Neural cell (in vitro differentiated cells): ENCODE data around the gene OTUB1. TPM values are rescaled to one million over a fixed set of nuclear protein-coding genes. Genes with fewer than 3 reads are reported as not detected.
"Not testable (repeated sequence)": the region's sequence is repeated elsewhere in the genome, so short reads cannot be mapped to it uniquely, and the experiment has no call there.

ENCODE experiments used
- H2AFZ ChIP-seq: fragments of 200-600, 300-800 bp; sonication (generic), shearing (Covaris generic); 2 replicates; pipeline ENCODE4 v1.6.0; 2014; ENCODE audit warnings: low read depth, mild to moderate bottlenecking, antibody characterized with exemption, low read length, moderate library complexity
- H3F3A ChIP-seq: fragments of 200-600 bp; shearing (Covaris generic); 2 replicates; pipeline ENCODE4 v1.6.1; 2016; ENCODE audit warnings: mild to moderate bottlenecking, moderate library complexity, mixed read lengths, antibody characterized with exemption, low read length; ENCODE audit not compliant: insufficient read depth, poor library complexity, severe bottlenecking
- H3K27ac ChIP-seq: fragments of 200-600, 300-800 bp; sonication (generic), shearing (Covaris generic); 2 replicates; pipeline ENCODE4 v1.5.1; 2014; ENCODE audit warnings: mild to moderate bottlenecking, low read length, moderate library complexity
- H3K27me3 ChIP-seq: fragments of 300-800, 200-600 bp; sonication (generic), shearing (Covaris generic); 2 replicates; pipeline ENCODE4 v1.6.0; 2014; ENCODE audit warnings: mild to moderate bottlenecking, low read depth, low read length, moderate library complexity; ENCODE audit not compliant: insufficient read depth
- H3K36me3 ChIP-seq: fragments of 300-800, 200-600 bp; sonication (generic), shearing (Covaris generic); 2 replicates; pipeline ENCODE4 v1.5.1; 2014; ENCODE audit warnings: mild to moderate bottlenecking, antibody characterized with exemption, low read length, moderate library complexity; ENCODE audit not compliant: insufficient read depth
- H3K4me2 ChIP-seq: fragments of 300-800, 200-600 bp; sonication (generic), shearing (Covaris generic); 2 replicates; pipeline ENCODE4 v1.6.0; 2014; ENCODE audit warnings: mild to moderate bottlenecking, low read length
- H3K4me3 ChIP-seq: fragments of 300-800, 200-600 bp; sonication (generic), shearing (Covaris generic); 2 replicates; pipeline ENCODE4 v1.5.1; 2014; ENCODE audit warnings: mild to moderate bottlenecking, low read length, moderate library complexity
- H3K79me2 ChIP-seq: fragments of 200-600 bp; shearing (Covaris generic); replicated peaks from 2 replicates; pipeline ENCODE4 v1.6.0; 2014; ENCODE audit warnings: mild to moderate bottlenecking, low read length, moderate library complexity; ENCODE audit not compliant: insufficient read depth
- H3K9ac ChIP-seq: fragments of 300-800, 200-600 bp; sonication (generic), shearing (Covaris generic); 2 replicates; pipeline ENCODE4 v1.6.1; 2016; ENCODE audit warnings: mild to moderate bottlenecking, low read length, mixed read lengths
- H3K9me2 ChIP-seq: fragments of 200-600 bp; shearing (Covaris generic); 2 replicates; pipeline ENCODE4 v1.6.1; 2016; ENCODE audit warnings: mild to moderate bottlenecking, low read length, mixed read lengths; ENCODE audit not compliant: insufficient read depth
- H3K9me3 ChIP-seq: fragments of 200-600, 300-800 bp; sonication (generic), shearing (Covaris generic); 2 replicates; pipeline ENCODE4 v1.6.1; 2016; ENCODE audit warnings: mild to moderate bottlenecking, mixed run types, low read length, moderate library complexity, mixed read lengths
- H4K20me1 ChIP-seq: fragments of 200-600 bp; shearing (Covaris generic); 2 replicates; pipeline ENCODE4 v1.6.1; 2016; ENCODE audit warnings: mild to moderate bottlenecking, mixed run types; ENCODE audit not compliant: insufficient read depth
- EP300 ChIP-seq: fragments of 450-650 bp; conservative IDR thresholded peaks from 2 replicates; pipeline ENCODE4 v1.6.1; 2014; ENCODE audit warnings: antibody characterized with exemption, mild to moderate bottlenecking, moderate library complexity; ENCODE audit not compliant: poor library complexity, severe bottlenecking
- EZH2 ChIP-seq: fragments of 200-600, 300-800 bp; shearing (Covaris generic), sonication (generic); IDR thresholded peaks from 2 replicates; pipeline ENCODE4 v1.6.1; 2014; ENCODE audit warnings: antibody characterized with exemption, low read length, borderline replicate concordance, mild to moderate bottlenecking; ENCODE audit not compliant: insufficient read depth, poor library complexity, severe bottlenecking
- MXI1 ChIP-seq: fragments of 450-650 bp; conservative IDR thresholded peaks from 2 replicates; pipeline ENCODE4 v1.6.1; 2014; ENCODE audit warnings: antibody characterized with exemption, mild to moderate bottlenecking; ENCODE audit not compliant: poor library complexity, severe bottlenecking
- POLR2AphosphoS5 ChIP-seq: IDR thresholded peaks from 2 replicates; pipeline ENCODE4 v1.6.1; 2012
- RAD21 ChIP-seq: fragments of 450-650 bp; conservative IDR thresholded peaks from 2 replicates; pipeline ENCODE4 v1.6.1; 2014; ENCODE audit warnings: antibody characterized with exemption, mild to moderate bottlenecking, moderate library complexity
- SMC3 ChIP-seq: fragments of 450-650 bp; conservative IDR thresholded peaks from 2 replicates; pipeline ENCODE4 v1.6.1; 2014; ENCODE audit warnings: antibody characterized with exemption, mild to moderate bottlenecking, moderate library complexity; ENCODE audit not compliant: poor library complexity
- TAF1 ChIP-seq: IDR thresholded peaks from 2 replicates; pipeline ENCODE4 v1.6.1; 2012; ENCODE audit warnings: low read depth
- polyA plus RNA-seq: library from polyadenylated mRNA; depleted of rRNA; stranded (reverse); fragments of >200 nt; gene quantifications from 2 replicates; pipeline ENCODE4 v1.2.3, GENCODE V29; 2014
- TF ChIP-seq, protein P1 (sequence below): IDR thresholded peaks from 2 replicates; pipeline ENCODE4 v1.6.1; 2012; ENCODE audit warnings: borderline replicate concordance
- TF ChIP-seq, protein P2 (sequence below): fragments of 450-650 bp; IDR thresholded peaks from 2 replicates; pipeline ENCODE4 v1.5.1; 2014; ENCODE audit warnings: antibody characterized with exemption, mild to moderate bottlenecking, moderate library complexity; ENCODE audit not compliant: poor library complexity, severe bottlenecking

Gene OTUB1
- polyA plus RNA-seq, 1 donor from 2014 or later = 103 TPM

DNA sequence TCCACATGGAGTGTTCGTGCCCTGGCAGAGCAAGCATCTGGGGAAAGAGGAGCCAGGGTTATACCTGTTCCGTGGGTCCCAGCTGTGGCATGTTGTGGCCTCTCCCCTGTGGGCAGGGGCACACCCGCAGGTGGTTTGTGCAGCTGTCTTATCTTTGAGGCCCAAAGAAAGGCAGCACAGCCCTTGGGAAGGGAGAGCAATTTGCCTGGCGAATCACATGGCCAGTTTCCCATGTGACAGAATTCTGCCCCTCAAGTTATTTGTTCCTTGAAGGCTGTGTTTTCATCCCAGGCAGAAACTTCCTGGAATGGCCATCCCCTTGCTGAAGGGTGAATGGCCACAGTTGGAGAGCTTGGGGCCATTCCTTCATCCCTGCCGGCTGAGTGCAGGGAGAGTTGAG is 28.2 kb upstream of the OTUB1 start:
- TF ChIP-seq RAD21 = no peak
- no peak for TF ChIP-seq EZH2
- TF ChIP-seq SMC3 = no peak
- TF ChIP-seq, protein P1, sequence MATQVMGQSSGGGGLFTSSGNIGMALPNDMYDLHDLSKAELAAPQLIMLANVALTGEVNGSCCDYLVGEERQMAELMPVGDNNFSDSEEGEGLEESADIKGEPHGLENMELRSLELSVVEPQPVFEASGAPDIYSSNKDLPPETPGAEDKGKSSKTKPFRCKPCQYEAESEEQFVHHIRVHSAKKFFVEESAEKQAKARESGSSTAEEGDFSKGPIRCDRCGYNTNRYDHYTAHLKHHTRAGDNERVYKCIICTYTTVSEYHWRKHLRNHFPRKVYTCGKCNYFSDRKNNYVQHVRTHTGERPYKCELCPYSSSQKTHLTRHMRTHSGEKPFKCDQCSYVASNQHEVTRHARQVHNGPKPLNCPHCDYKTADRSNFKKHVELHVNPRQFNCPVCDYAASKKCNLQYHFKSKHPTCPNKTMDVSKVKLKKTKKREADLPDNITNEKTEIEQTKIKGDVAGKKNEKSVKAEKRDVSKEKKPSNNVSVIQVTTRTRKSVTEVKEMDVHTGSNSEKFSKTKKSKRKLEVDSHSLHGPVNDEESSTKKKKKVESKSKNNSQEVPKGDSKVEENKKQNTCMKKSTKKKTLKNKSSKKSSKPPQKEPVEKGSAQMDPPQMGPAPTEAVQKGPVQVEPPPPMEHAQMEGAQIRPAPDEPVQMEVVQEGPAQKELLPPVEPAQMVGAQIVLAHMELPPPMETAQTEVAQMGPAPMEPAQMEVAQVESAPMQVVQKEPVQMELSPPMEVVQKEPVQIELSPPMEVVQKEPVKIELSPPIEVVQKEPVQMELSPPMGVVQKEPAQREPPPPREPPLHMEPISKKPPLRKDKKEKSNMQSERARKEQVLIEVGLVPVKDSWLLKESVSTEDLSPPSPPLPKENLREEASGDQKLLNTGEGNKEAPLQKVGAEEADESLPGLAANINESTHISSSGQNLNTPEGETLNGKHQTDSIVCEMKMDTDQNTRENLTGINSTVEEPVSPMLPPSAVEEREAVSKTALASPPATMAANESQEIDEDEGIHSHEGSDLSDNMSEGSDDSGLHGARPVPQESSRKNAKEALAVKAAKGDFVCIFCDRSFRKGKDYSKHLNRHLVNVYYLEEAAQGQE = no peak
- TF ChIP-seq POLR2AphosphoS5 = no peak
- no peak for TF ChIP-seq TAF1
- TF ChIP-seq EP300 = no peak
- TF ChIP-seq, protein P2, sequence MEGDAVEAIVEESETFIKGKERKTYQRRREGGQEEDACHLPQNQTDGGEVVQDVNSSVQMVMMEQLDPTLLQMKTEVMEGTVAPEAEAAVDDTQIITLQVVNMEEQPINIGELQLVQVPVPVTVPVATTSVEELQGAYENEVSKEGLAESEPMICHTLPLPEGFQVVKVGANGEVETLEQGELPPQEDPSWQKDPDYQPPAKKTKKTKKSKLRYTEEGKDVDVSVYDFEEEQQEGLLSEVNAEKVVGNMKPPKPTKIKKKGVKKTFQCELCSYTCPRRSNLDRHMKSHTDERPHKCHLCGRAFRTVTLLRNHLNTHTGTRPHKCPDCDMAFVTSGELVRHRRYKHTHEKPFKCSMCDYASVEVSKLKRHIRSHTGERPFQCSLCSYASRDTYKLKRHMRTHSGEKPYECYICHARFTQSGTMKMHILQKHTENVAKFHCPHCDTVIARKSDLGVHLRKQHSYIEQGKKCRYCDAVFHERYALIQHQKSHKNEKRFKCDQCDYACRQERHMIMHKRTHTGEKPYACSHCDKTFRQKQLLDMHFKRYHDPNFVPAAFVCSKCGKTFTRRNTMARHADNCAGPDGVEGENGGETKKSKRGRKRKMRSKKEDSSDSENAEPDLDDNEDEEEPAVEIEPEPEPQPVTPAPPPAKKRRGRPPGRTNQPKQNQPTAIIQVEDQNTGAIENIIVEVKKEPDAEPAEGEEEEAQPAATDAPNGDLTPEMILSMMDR = no peak
- no peaks in the 10 kb centered on the region for H3K9me2 ChIP-seq
- no peak overlapping the region for H3K9ac ChIP-seq
- H3K9me3 ChIP-seq = no peaks in the 10 kb centered on the region
- no peaks in the 10 kb centered on the region for H4K20me1 ChIP-seq
- no peaks in the 10 kb centered on the region for H3K27me3 ChIP-seq
- H3K27ac ChIP-seq = no peak overlapping the region
- no peaks in the 10 kb centered on the region for H3F3A ChIP-seq
- no peak overlapping the region for H3K4me2 ChIP-seq
- no peak overlapping the region for H3K4me3 ChIP-seq
- H3K79me2 ChIP-seq = no peaks in the 10 kb centered on the region
- no peak overlapping the region for H2AFZ ChIP-seq
- peaks cover 8% of the 10 kb centered on the region for H3K36me3 ChIP-seq

DNA sequence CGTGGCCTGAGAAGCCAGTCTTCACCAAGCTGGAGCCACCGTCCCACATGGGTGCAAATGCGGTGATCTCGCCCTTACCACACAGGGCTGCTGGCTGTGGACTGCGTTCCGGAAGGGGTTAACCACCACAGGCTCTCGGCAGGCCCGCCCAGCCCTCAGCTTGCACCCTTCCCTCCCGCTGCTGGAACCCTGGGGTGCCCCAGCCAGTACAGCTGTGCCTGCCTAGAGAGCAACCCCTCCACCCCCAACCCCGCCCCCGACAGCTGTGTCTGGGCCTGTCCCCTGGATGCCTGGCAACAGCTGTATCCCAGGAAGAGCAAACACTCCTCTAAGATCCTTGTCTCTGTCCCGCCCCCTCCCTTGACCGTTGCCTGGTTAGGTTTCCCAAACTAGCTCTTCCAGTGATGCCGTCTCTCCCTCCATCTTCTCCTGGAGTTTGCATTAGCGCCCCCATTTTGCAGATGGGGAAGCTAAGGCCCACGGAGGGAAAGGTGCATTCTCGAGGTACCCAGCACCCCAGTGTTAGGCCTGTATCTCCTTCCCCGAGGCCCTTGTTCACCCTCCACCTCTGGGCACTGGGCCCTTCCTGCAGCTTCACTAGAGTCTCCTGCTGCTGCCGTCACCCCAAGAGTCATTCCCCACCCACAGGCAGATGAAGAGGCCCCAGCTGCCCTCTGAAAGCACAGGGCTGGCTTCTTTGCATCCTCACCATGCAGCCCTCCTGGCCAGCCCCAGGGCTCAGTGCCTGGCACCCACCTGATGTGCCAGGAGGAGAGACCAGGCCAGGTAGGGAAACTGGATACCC is 24.4 kb upstream of the OTUB1 start:
- H4K20me1 ChIP-seq = no peaks in the 10 kb centered on the region
- H3K4me2 ChIP-seq = no peak overlapping the region
- no peak overlapping the region for H3K9ac ChIP-seq

DNA sequence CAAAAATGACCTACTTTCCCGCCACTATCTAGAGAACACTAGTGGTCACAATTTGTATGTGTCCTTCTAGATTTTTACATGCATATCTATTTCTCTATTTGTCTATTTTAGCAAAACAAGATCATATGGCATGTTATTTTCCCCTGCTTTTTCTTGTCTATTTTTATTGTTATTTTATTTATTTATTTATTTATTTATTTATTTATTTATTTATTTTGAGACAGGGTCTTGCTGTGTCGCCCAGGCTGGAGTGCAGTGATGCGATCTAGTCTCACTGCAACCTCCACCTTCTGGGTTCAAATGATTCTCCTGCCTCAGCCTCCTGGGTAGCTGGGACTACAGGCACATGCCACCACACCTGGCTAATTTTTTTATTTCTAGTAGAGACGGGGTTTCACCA is 22.3 kb upstream of the OTUB1 start:
- not testable (repeated sequence) for H3K9me2 ChIP-seq, H4K20me1 ChIP-seq, H3K79me2 ChIP-seq, H3K9me3 ChIP-seq, H3F3A ChIP-seq, H3K4me3 ChIP-seq, H2AFZ ChIP-seq, H3K9ac ChIP-seq, H3K36me3 ChIP-seq, H3K27me3 ChIP-seq, H3K4me2 ChIP-seq, H3K27ac ChIP-seq

More for the DNA sequence above, 24.4 kb upstream of the OTUB1 start:
- Histone ChIP-seq H3K27ac (no peak overlapping the region), H3K9me2 (no peaks in the 10 kb centered on the region), H3K27me3 (no peaks in the 10 kb centered on the region), H3F3A (no peaks in the 10 kb centered on the region), H3K9me3 (no peaks in the 10 kb centered on the region), H3K79me2 (no peaks in the 10 kb centered on the region), H3K4me3 (no peak overlapping the region), H3K36me3 (no peaks in the 10 kb centered on the region), H2AFZ (no peak overlapping the region)
- no peak for TF ChIP-seq POLR2AphosphoS5
- no peak for TF ChIP-seq EZH2
- no peak for TF ChIP-seq EP300
- no peak for TF ChIP-seq MXI1
- no peak for TF ChIP-seq RAD21
- no peak for TF ChIP-seq TAF1
- TF ChIP-seq, protein P2 = no peak
- no peak for TF ChIP-seq SMC3
